ENCODE measurements around the gene A1BG. TPM values are rescaled to one million over a fixed set of nuclear protein-coding genes. Genes with fewer than 3 reads are reported as not detected.

A1BG gene
- total and polyA plus RNA-seq, 2 of the 8 experiments (the other 6 are each of a cell fraction or from before 2014, with no cell fraction given), result 20.8 to 69.6 TPM

DNA sequence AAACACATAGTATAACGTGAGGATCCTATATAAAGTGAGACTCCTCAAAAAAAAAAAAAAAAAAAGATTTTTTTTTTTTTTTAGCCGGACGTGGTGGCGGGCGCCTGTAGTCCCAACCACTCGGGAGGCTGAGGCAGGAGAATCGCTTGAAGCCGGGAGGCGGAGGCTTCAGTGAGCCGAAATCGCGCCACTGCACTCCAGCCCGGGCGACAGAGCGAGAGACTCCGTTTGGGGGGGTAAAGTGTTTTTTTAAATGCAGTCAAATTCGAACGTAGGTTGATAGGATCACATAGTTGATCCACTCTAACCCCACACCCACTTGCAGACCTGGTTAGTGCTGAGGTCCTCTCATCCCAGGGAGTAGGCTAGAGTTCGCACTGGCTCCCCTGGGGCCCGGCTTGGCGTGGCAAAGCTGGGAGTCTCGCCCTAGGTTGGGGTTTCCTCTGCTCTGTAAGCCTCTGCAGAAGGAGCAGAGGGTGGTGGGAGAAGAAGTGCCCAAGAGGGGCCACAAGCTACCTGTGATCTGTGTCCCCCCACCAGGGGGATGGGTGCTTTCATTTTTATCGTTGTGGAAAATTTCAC is 48.6 kb upstream of the A1BG start:
- Histone ChIP-seq H2BK15ac (ENCODE audit: low read length) (no peak overlapping the region), H3K23ac (ENCODE audit: insufficient read length) (no peak overlapping the region), H3K4ac (replicated peaks; ENCODE audit: insufficient read length, low read depth, low read length) (peak overlapping the region; percentile 69), H2BK120ac (replicated peaks; ENCODE audit: low read depth, low read length) (no peak overlapping the region), H3K9me3 (ENCODE audit: insufficient read depth in 2 of 2, low read depth in 1 of 2, low read length in 1 of 2) (no peaks in the 10 kb centered on the region), H3K27me3 (replicated peaks in 1 of 4; ENCODE audit: control insufficient read depth in 3 of 4, extremely low read depth in 1 of 4, insufficient read depth in 3 of 4, low read length in 3 of 4) (peaks cover under 1 to 16% (median 8%) of the 10 kb centered on the region in 4 experiments; a peak in 6 of 7 replicates), H3K27ac (ENCODE audit: low read depth, low read length) (no peak overlapping the region), H3K79me1 (ENCODE audit: low read depth, low read length) (no peaks in the 10 kb centered on the region; the same call in 1 of the 2 replicates), H4K5ac (ENCODE audit: insufficient read length, low read depth, low read length) (no peak overlapping the region), H4K91ac (replicated peaks; ENCODE audit: insufficient read length, low read length) (no peak overlapping the region), H3K14ac (ENCODE audit: insufficient read length) (no peak overlapping the region), H3K36me3 (ENCODE audit: control insufficient read depth in 2 of 4, insufficient read depth in 4 of 4, low read length in 3 of 4) (no peaks in the 10 kb centered on the region), H3K4me3 (ENCODE audit: extremely low read depth in 1 of 4, insufficient read depth in 2 of 4, low read depth in 3 of 4, low read length in 4 of 4) (peak overlapping the region; percentile 75 to 84 (median 78)), H4K20me1 (replicated peaks in 1 of 2; ENCODE audit: control insufficient read depth in 1 of 2, insufficient read depth in 2 of 2, low read length in 2 of 2) (peaks cover 0 to 1% of the 10 kb centered on the region in 2 experiments), H3K4me1 (replicated peaks in 1 of 4; ENCODE audit: control insufficient read depth in 3 of 4, insufficient read depth in 4 of 4, low read length in 3 of 4) (peaks cover 0 to 17% (median 9%) of the 10 kb centered on the region in 4 experiments; a peak in 4 of 7 replicates), H3K9ac (replicated peaks in 1 of 4; ENCODE audit: extremely low read depth in 1 of 4, low read depth in 3 of 4, low read length in 3 of 4) (no peak overlapping the region), H2AK5ac (ENCODE audit: low read depth, low read length) (no peak overlapping the region), H3K56ac (replicated peaks; ENCODE audit: insufficient read length, low read depth, low read length) (no peak overlapping the region), H2AFZ (ENCODE audit: low read length) (no peak overlapping the region), H3K4me2 (ENCODE audit: insufficient read depth in 1 of 2, low read depth in 2 of 2, low read length in 2 of 2) (peak overlapping the region; percentile 50 to 68), H2BK12ac (ENCODE audit: low read depth, low read length) (0 out of 2 replicates have a peak overlapping the region, but pooled peaks have one; percentile 27), H3K79me2 (ENCODE audit: control insufficient read depth in 1 of 2, insufficient read depth in 2 of 2, low read length in 2 of 2) (no peaks in the 10 kb centered on the region), H3K23me2 (ENCODE audit: low read depth, low read length) (peaks cover 5% of the 10 kb centered on the region), H4K8ac (ENCODE audit: extremely low read depth, insufficient read depth, low read length) (no peak overlapping the region; the same call in 1 of the 2 replicates), H2BK5ac (ENCODE audit: low read depth, low read length) (no peak overlapping the region), H2BK20ac (ENCODE audit: low read length) (no peak overlapping the region), H3K18ac (ENCODE audit: extremely low read depth, low read length) (no peak overlapping the region)
- ChIA-PET POLR2A (ENCODE audit: partially characterized antibody) (interaction anchor here (0.6 to 1.0 kb wide), 3 partner anchors 12 to 611 kb away, joined by 3 to 5 read pairs (median 3); no protein-coding TSS in a partner anchor), CTCF (ENCODE audit: partially characterized antibody) (no interaction called here)
- no peak for TF ChIP-seq RFX5 (IDR thresholded peaks at IDR 0.05; ENCODE audit: borderline replicate concordance, low read depth, low read length)
- TF ChIP-seq HDAC2 (IDR thresholded peaks at IDR 0.05; ENCODE audit: borderline replicate concordance in 1 of 2, low read depth in 2 of 2, low read length in 2 of 2), result 0 out of 4 replicates have a peak, but pooled peaks of 1 of the 2 experiments have one; percentile 11
- DNase-seq (ENCODE audit: low read depth in 1 of 2, low spot score in 2 of 2) (no peak), FAIRE-seq (no peak)
- 62% methylated on average over 18 of the region's 23 CpGs; no CpG with 5 or more reads in 1 of the 2 experiments for WGBS, 2 experiments (ENCODE audit: extremely low coverage in 1 of 2, insufficient coverage in 1 of 2, insufficient read length in 1 of 2, insufficient replicate concordance in 2 of 2, low coverage in 1 of 2, low lambda C conversion rate in 2 of 2, missing lambda C conversion rate in 1 of 2)
